ENCODE data around the gene NR6A1.

- TF ChIP-seq, protein P1, sequence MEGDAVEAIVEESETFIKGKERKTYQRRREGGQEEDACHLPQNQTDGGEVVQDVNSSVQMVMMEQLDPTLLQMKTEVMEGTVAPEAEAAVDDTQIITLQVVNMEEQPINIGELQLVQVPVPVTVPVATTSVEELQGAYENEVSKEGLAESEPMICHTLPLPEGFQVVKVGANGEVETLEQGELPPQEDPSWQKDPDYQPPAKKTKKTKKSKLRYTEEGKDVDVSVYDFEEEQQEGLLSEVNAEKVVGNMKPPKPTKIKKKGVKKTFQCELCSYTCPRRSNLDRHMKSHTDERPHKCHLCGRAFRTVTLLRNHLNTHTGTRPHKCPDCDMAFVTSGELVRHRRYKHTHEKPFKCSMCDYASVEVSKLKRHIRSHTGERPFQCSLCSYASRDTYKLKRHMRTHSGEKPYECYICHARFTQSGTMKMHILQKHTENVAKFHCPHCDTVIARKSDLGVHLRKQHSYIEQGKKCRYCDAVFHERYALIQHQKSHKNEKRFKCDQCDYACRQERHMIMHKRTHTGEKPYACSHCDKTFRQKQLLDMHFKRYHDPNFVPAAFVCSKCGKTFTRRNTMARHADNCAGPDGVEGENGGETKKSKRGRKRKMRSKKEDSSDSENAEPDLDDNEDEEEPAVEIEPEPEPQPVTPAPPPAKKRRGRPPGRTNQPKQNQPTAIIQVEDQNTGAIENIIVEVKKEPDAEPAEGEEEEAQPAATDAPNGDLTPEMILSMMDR (conservative IDR thresholded peaks at IDR 0.05; ENCODE audit: low read length), result no peak
- no peak for TF ChIP-seq EZH2phosphoT487 (IDR thresholded peaks at IDR 0.05; ENCODE audit: borderline replicate concordance, low read depth, low read length)
Measured at GRCh38 chr9:124496463-124496862, 274.6 kb downstream of the NR6A1 start.
